ENCODE measurements around the gene RHOD. TPM values are rescaled to one million over a fixed set of nuclear protein-coding genes. Genes with fewer than 3 reads are reported as not detected.

Gene RHOD
- total and polyA plus RNA-seq, 9 of the 15 experiments (the other 6 are each of a cell fraction or from before 2014, with no cell fraction given), result not detected

DNA sequence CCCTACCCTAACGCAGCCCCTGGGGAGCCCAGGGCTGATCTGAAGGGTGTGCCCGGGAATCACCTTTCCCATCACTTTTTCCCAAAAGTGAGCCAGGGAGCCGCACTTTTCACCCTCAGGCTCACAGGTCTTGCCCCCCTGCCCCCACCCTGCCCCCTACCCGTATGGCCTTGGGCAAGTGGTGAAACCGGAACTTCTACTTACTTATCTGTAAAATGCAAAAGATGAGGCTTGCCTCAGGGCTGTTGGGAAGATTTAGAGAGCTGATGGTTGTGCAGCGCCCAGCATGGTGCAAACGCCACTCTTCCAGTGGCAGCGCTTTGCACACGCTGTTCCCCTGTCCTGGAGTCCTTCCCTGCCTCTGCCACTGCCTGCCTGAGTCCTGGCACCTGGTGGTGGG lies 25.7 kb upstream of the RHOD start:
- ChIA-PET POLR2A (interaction anchor here (1.5 kb wide), 1 partner anchor 16 kb away, joined by 4 read pairs; no protein-coding TSS in a partner anchor), CTCF (ENCODE audit: low intra/inter-chr PET ratio) (no interaction called here)
- no peak overlapping the region for H3K4me3 ChIP-seq
- no peaks in the 10 kb centered on the region for H3K36me3 ChIP-seq (ENCODE audit: control insufficient read depth, insufficient read depth, low read length)
- no peak overlapping the region for H2AFZ ChIP-seq (ENCODE audit: low read depth, low read length)
- DNase-seq (ENCODE audit: extremely low read depth in 1 of 4, low spot score in 3 of 4) (no peak), ATAC-seq (no peak; the same call in 2 of the 3 replicates), FAIRE-seq (no peak)
- intact Hi-C loops (cut with micrococcal nuclease), result no loop called here
- H3K27ac ChIP-seq (ENCODE audit: extremely low read depth, low read depth, low read length), result no peak overlapping the region
- peaks cover 26 to 63% of the 10 kb centered on the region in 2 experiments for H3K27me3 ChIP-seq (ENCODE audit: control insufficient read depth in 2 of 2, insufficient read depth in 2 of 2, low read length in 2 of 2)
- H3K79me2 ChIP-seq (ENCODE audit: control insufficient read depth, insufficient read depth, low read length), result no peaks in the 10 kb centered on the region
- peaks cover 0 to 8% of the 10 kb centered on the region in 2 experiments; a peak in 3 of 5 replicates for H3K4me1 ChIP-seq (replicated peaks in 1 of 2; ENCODE audit: control insufficient read depth in 2 of 2, insufficient read depth in 2 of 2, low read length in 2 of 2)
- 6% methylated on average over 9 of the region's 9 CpGs for WGBS (ENCODE audit: insufficient coverage, low coverage, missing lambda C conversion rate)
- TF ChIP-seq DPF2 (IDR thresholded peaks at IDR 0.05), result no peak
- TF ChIP-seq FOXP4 (CRISPR knock-in tag; IDR thresholded peaks at IDR 0.05; ENCODE audit: borderline replicate concordance), result no peak
- H3K9me1 ChIP-seq (ENCODE audit: control insufficient read depth, insufficient read depth, low read length), result no peaks in the 10 kb centered on the region
- H3K4me2 ChIP-seq (ENCODE audit: insufficient read depth, low read length), result no peak overlapping the region
- H3K9ac ChIP-seq (ENCODE audit: insufficient read depth in 1 of 2, low read depth in 2 of 2, low read length in 2 of 2), result no peak overlapping the region
- peaks cover 4% of the 10 kb centered on the region for H4K20me1 ChIP-seq (replicated peaks; ENCODE audit: control insufficient read depth, insufficient read depth, low read length)
- in situ Hi-C loops (cut with MboI), result no loop called here
- BruUV-seq (replicated peaks), result no TSS peak
- no peaks in the 10 kb centered on the region for H3K9me3 ChIP-seq (replicated peaks; ENCODE audit: control insufficient read depth, insufficient read depth, low read depth, low read length)

Data from K562 (cell line).